Small intestine (tissue), 7 donors: ENCODE data around the gene ACADS. TPM values are rescaled to one million over a fixed set of nuclear protein-coding genes. Genes with fewer than 3 reads are reported as not detected.
A peak's percentile ranks its signal among the peaks of the same experiment; 100 is the strongest.

Experiments used
- DNase-seq, 2 donors: peaks; one replicate each; pipeline versions ENCODE4 v3.0.0 to v3.0.0-alpha.2; 2013
- FAIRE-seq: peaks from 2 replicates; lab custom pipeline; 2012; peaks lifted over from hg19 to GRCh38; lab: Jason Lieb, UNC
- H3K27ac ChIP-seq, 3 donors: one replicate each; pipeline ENCODE4 v1.5.1; 2013; ENCODE audit warnings: low read length in 2 of 3, mild to moderate bottlenecking in 2 of 3, control low read depth in 1 of 3, inconsistent platforms in 1 of 3, low read depth in 1 of 3, moderate library complexity in 1 of 3
- H3K27me3 ChIP-seq, 3 donors: one replicate each; pipeline ENCODE4 v1.6.1; 2013; ENCODE audit warnings: low read length in 3 of 3, inconsistent platforms in 1 of 3; ENCODE audit not compliant: control insufficient read depth in 3 of 3, insufficient read depth in 3 of 3
- H3K36me3 ChIP-seq, 3 donors: one replicate each; pipeline ENCODE4 v1.6.1; 2013; ENCODE audit warnings: low read length in 3 of 3, inconsistent platforms in 1 of 3, low read depth in 1 of 3, mild to moderate bottlenecking in 1 of 3, moderate library complexity in 1 of 3; ENCODE audit not compliant: control insufficient read depth in 3 of 3, insufficient read depth in 2 of 3
- H3K4me1 ChIP-seq, 3 donors: one replicate each; pipeline ENCODE4 v1.6.1; 2013; ENCODE audit warnings: low read length in 2 of 3, inconsistent platforms in 1 of 3, low read depth in 1 of 3, mild to moderate bottlenecking in 1 of 3, moderate library complexity in 1 of 3; ENCODE audit not compliant: control insufficient read depth in 3 of 3, insufficient read depth in 2 of 3
- H3K4me3 ChIP-seq, 3 donors: one replicate each; pipeline ENCODE4 v1.5.1; 2013; ENCODE audit warnings: low read length in 3 of 3, control low read depth in 1 of 3, inconsistent platforms in 1 of 3, low read depth in 1 of 3, mild to moderate bottlenecking in 1 of 3, moderate library complexity in 1 of 3
- H3K9me3 ChIP-seq, 2 donors: one replicate each; pipeline ENCODE4 v1.6.1; 2013; ENCODE audit warnings: low read depth in 1 of 2, low read length in 1 of 2; ENCODE audit not compliant: control insufficient read depth in 2 of 2, insufficient read depth in 1 of 2
- WGBS, 3 donors: extraction: QIAGEN DNeasy Blood & Tissue Kit; methylation state at CpG; one replicate each; pipeline ENCODE4 v1.1.7; 2013; 5-methylcytosine and 5-hydroxymethylcytosine counted together
- polyA plus RNA-seq, 4 donors: library from polyadenylated mRNA; stranded (reverse) in 3 of 4; unstranded in 1 of 4; fragments of 200-250 nt in 3 of 4; fragments of 120-200 nt in 1 of 4; gene quantifications; one replicate each; pipeline versions ENCODE4 v1.2.1 to v1.2.3, GENCODE V29; 2013
- donor health status: healthy with polysubstance abuse.
- donor health status: control.
- donor health status: control.
- donor health status: Bipolar disorder and iron deficiency.
- donor health status: healthy.

The ACADS gene
- polyA plus RNA-seq, 4 donors: 65.3 to 359 (median 185) TPM

- Histone ChIP-seq H3K4me1 (peaks cover 0 to 16% (median 3%) of the 10 kb centered on the region in 3 donors), H3K4me3 (no peak overlapping the region), H3K9me3 (no peaks in the 10 kb centered on the region), H3K27me3 (no peaks in the 10 kb centered on the region), H3K36me3 (peaks cover 26 to 81% (median 27%) of the 10 kb centered on the region in 3 donors), H3K27ac (no peak overlapping the region)
- WGBS, 3 donors: 69 to 87% (median 79%) methylated on average over 3 of the region's 3 CpGs
- no peak for FAIRE-seq
- DNase-seq: no peak
These were observed 37.6 kb downstream of the ACADS start for GRCh38 chr12:120763250-120763649.

GRCh38 chr12:120764816-120765215 is 39.2 kb downstream of the ACADS start:
- Histone ChIP-seq H3K4me1 (peaks cover 0 to 16% (median 3%) of the 10 kb centered on the region in 3 donors), H3K4me3 (no peak overlapping the region), H3K9me3 (no peaks in the 10 kb centered on the region), H3K27ac (peak overlapping the region in 1 of 3 donors; percentile 29), H3K27me3 (no peaks in the 10 kb centered on the region), H3K36me3 (peaks cover 30 to 84% (median 35%) of the 10 kb centered on the region in 3 donors)
- 77 to 90% (median 87%) methylated on average over 9 of the region's 9 CpGs for WGBS, 3 donors
- FAIRE-seq (no peak), DNase-seq (no peak)

- no peak for DNase-seq
- peaks cover 29 to 82% (median 32%) of the 10 kb centered on the region in 3 donors for H3K36me3 ChIP-seq
- H3K4me3 ChIP-seq: no peak overlapping the region
- no peak for FAIRE-seq
- 75 to 88% (median 87%) methylated on average over 5 of the region's 5 CpGs for WGBS, 3 donors
- H3K27me3 ChIP-seq: no peaks in the 10 kb centered on the region
- peaks cover 0 to 16% (median 3%) of the 10 kb centered on the region in 3 donors for H3K4me1 ChIP-seq
- H3K27ac ChIP-seq: peak overlapping the region; percentile 69 to 83 (median 72)
- no peaks in the 10 kb centered on the region for H3K9me3 ChIP-seq
These were observed 40.9 kb downstream of the ACADS start for GRCh38 chr12:120766566-120766965.

GRCh38 chr12:120767071-120768024 is 41.7 kb downstream of the ACADS start:
- no peaks in the 10 kb centered on the region for H3K27me3 ChIP-seq
- 50 to 72% (median 64%) methylated on average over 11 of the region's 11 CpGs for WGBS, 3 donors
- H3K9me3 ChIP-seq: no peaks in the 10 kb centered on the region
- H3K4me1 ChIP-seq: peaks cover 0 to 16% (median 3%) of the 10 kb centered on the region in 3 donors
- no peak overlapping the region for H3K4me3 ChIP-seq
- DNase-seq (no peak), FAIRE-seq (no peak)
- peaks cover 26 to 80% (median 30%) of the 10 kb centered on the region in 3 donors for H3K36me3 ChIP-seq
- H3K27ac ChIP-seq: peak overlapping the region in 1 of 3 donors; percentile 83

- Histone ChIP-seq H3K36me3 (peaks cover 17 to 66% (median 22%) of the 10 kb centered on the region in 3 donors), H3K4me3 (no peak overlapping the region), H3K9me3 (no peaks in the 10 kb centered on the region), H3K4me1 (peaks cover 0 to 5% (median 0%) of the 10 kb centered on the region in 3 donors), H3K27ac (no peak overlapping the region), H3K27me3 (no peaks in the 10 kb centered on the region)
- 87 to 91% (median 90%) methylated on average over 11 of the region's 11 CpGs for WGBS, 3 donors
- FAIRE-seq (no peak), DNase-seq (no peak)
These were observed 45.5 kb downstream of the ACADS start for GRCh38 chr12:120771097-120771496.

GRCh38 chr12:120774169-120774916 is 48.7 kb downstream of the ACADS start:
- H3K4me1 ChIP-seq: no peaks in the 10 kb centered on the region
- 79 to 90% (median 80%) methylated on average over 7 of the region's 7 CpGs for WGBS, 3 donors
- H3K36me3 ChIP-seq: peaks cover 2 to 42% (median 4%) of the 10 kb centered on the region in 3 donors
- no peak for FAIRE-seq
- DNase-seq: no peak
- H3K27ac ChIP-seq: no peak overlapping the region
- no peaks in the 10 kb centered on the region for H3K9me3 ChIP-seq
- H3K27me3 ChIP-seq: no peaks in the 10 kb centered on the region
- H3K4me3 ChIP-seq: no peak overlapping the region

- Histone ChIP-seq H3K4me1 (no peaks in the 10 kb centered on the region), H3K9me3 (no peaks in the 10 kb centered on the region), H3K4me3 (no peak overlapping the region), H3K27me3 (no peaks in the 10 kb centered on the region), H3K36me3 (peaks cover 4 to 43% (median 5%) of the 10 kb centered on the region in 3 donors), H3K27ac (no peak overlapping the region)
- 87 to 94% (median 90%) methylated on average over 7 of the region's 7 CpGs for WGBS, 3 donors
- FAIRE-seq (no peak), DNase-seq (no peak)
These were observed 50.4 kb downstream of the ACADS start for GRCh38 chr12:120775862-120776552.

GRCh38 chr12:120783197-120783596 is 57.6 kb downstream of the ACADS start:
- Histone ChIP-seq H3K27me3 (no peaks in the 10 kb centered on the region), H3K9me3 (no peaks in the 10 kb centered on the region), H3K36me3 (peaks cover 0 to 27% (median 22%) of the 10 kb centered on the region in 3 donors), H3K4me1 (no peaks in the 10 kb centered on the region), H3K27ac (no peak overlapping the region), H3K4me3 (no peak overlapping the region)
- WGBS, 3 donors: 64 to 80% (median 66%) methylated on average over 6 of the region's 6 CpGs
- FAIRE-seq: no peak
- DNase-seq: no peak
